Purkinje cell (primary cell): ENCODE results near the gene CENATAC. TPM values are rescaled to one million over a fixed set of nuclear protein-coding genes. Genes with fewer than 3 reads are reported as not detected.

Experiments
- polyA plus RNA-seq: library from polyadenylated mRNA; unstranded; fragments of >200 nt; fragmentation: Nextera tagmentation; gene quantifications from 2 replicates; pipeline ENCODE4 v1.2.1, GENCODE V29; 2014

CENATAC gene
- polyA plus RNA-seq: 12.6 and 14.6 TPM in 2 replicates

GRCh38 chr11:118997627-118998387 lies at the start of gene CENATAC:
TSS of gene CENATAC (plus strand) at chr11:118998138. CDS start at chr11:118998198, 60 bp downstream.

GRCh38 chr11:118956094-118956846 lies 41.7 kb upstream of the CENATAC start, which contains the start of gene UPK2:
TSS of gene UPK2 (plus strand) at chr11:118956298. CDS start at chr11:118956351, 53 bp downstream.

GRCh38 chr11:118971646-118972045 lies 26.3 kb upstream of the CENATAC start, which contains the start of gene FOXR1:
TSS of gene FOXR1 (plus strand) at chr11:118971761. CDS start at chr11:118971932, 171 bp downstream.

GRCh38 chr11:119018074-119018938 lies 20.4 kb downstream of the CENATAC start, which contains the start of the genes RPS25 and TRAPPC4:
TSS of gene RPS25 (minus strand) at chr11:119018343. CDS start at chr11:119018284, 59 bp downstream.
TSS of gene TRAPPC4 (plus strand) at chr11:119018766. CDS start at chr11:119018796, 30 bp downstream.

GRCh38 chr11:119030329-119031047 lies 32.5 kb downstream of the CENATAC start, which contains the start of gene SLC37A4:
TSS of gene SLC37A4 (minus strand) at chr11:119030877.

GRCh38 chr11:119057000-119057769 lies 59.2 kb downstream of the CENATAC start, which contains the start of gene HYOU1:
TSS of gene HYOU1 (minus strand) at chr11:119057205. CDS start at chr11:119056160, 1,045 bp downstream.

Other genes starting within 250 kb of the CENATAC start
- 33.4 and 44.8 TPM in 2 replicates for gene DDX6, start 207.0 kb upstream of the CENATAC start, polyA plus RNA-seq
- 0.42 TPM in 1 of 2 replicates, not detected in the other for gene CXCR5, start 114.2 kb upstream of the CENATAC start, polyA plus RNA-seq
- 0.06 TPM in 1 of 2 replicates, not detected in the other for gene BCL9L, start 72.2 kb upstream of the CENATAC start, polyA plus RNA-seq
- not detected in 2 replicates for gene UPK2, start 41.8 kb upstream of the CENATAC start, polyA plus RNA-seq
- not detected in 2 replicates for gene FOXR1, start 26.4 kb upstream of the CENATAC start, polyA plus RNA-seq
- gene RPS25, start 20.2 kb downstream of the CENATAC start, polyA plus RNA-seq: 686 and 722 TPM in 2 replicates
- gene TRAPPC4, start 20.6 kb downstream of the CENATAC start, polyA plus RNA-seq: 157 and 230 TPM in 2 replicates
- gene SLC37A4, start 32.7 kb downstream of the CENATAC start, polyA plus RNA-seq: 0.53 and 3.8 TPM in 2 replicates
- 25.1 and 35.7 TPM in 2 replicates for gene HYOU1, start 59.1 kb downstream of the CENATAC start, polyA plus RNA-seq
- gene VPS11, start 69.7 kb downstream of the CENATAC start, polyA plus RNA-seq: 70.8 and 72.3 TPM in 2 replicates
- gene HMBS, start 86.7 kb downstream of the CENATAC start, polyA plus RNA-seq: 7.6 and 8.5 TPM in 2 replicates
- gene DPAGT1, start 103.7 kb downstream of the CENATAC start, polyA plus RNA-seq: 40.2 and 51.7 TPM in 2 replicates
- 3.4 and 5.0 TPM in 2 replicates for gene C2CD2L, start 109.2 kb downstream of the CENATAC start, polyA plus RNA-seq
- 4.5 and 4.8 TPM in 2 replicates for gene HINFP, start 123.4 kb downstream of the CENATAC start, polyA plus RNA-seq
- gene ABCG4, start 150.9 kb downstream of the CENATAC start, polyA plus RNA-seq: 5.4 and 5.6 TPM in 2 replicates
- gene NLRX1, start 170.6 kb downstream of the CENATAC start, polyA plus RNA-seq: 0.23 TPM in 1 of 2 replicates, not detected in the other
- not detected in 2 replicates for gene NHERF4, start 187.3 kb downstream of the CENATAC start, polyA plus RNA-seq
- 10.4 and 17.6 TPM in 2 replicates for gene CBL, start 208.2 kb downstream of the CENATAC start, polyA plus RNA-seq